Right atrium auricular region (tissue), 2 donors: ENCODE data around the gene LMAN2. TPM values are rescaled to one million over a fixed set of nuclear protein-coding genes. Genes with fewer than 3 reads are reported as not detected.
A peak's percentile ranks its signal among the peaks of the same experiment; 100 is the strongest.
"Not testable (repeated sequence)": the region's sequence is repeated elsewhere in the genome, so short reads cannot be mapped to it uniquely, and the experiment has no call there.

Experiments used
- DNase-seq: peaks from one replicate; pipeline ENCODE4 v3.0.0-alpha.2; 2019; ENCODE audit warnings: low spot score
- H3K27ac ChIP-seq, 2 donors: fragments of 200-600 bp; sonication (generic); 1 replicate in 1 of 2; 2 replicates in 1 of 2; pipeline ENCODE4 v1.5.1; 2016 to 2019
- H3K27me3 ChIP-seq, 2 donors: fragments of 200-600 bp; sonication (generic); one replicate each; pipeline versions ENCODE4 v1.5.1 to v1.6.0; 2017 to 2019
- H3K36me3 ChIP-seq: fragments of 200-600 bp; sonication (generic); one replicate; pipeline ENCODE4 v1.5.1; 2016
- H3K4me1 ChIP-seq, 2 donors: fragments of 200-600 bp; sonication (generic); one replicate each; pipeline versions ENCODE4 v1.5.1 to v1.6.0; 2017 to 2019
- H3K4me3 ChIP-seq, 2 donors: fragments of 200-600 bp; sonication (generic); 1 replicate in 1 of 2; 2 replicates in 1 of 2; pipeline ENCODE4 v1.5.1; 2017 to 2019; ENCODE audit warnings: mild to moderate bottlenecking in 1 of 2, moderate library complexity in 1 of 2
- H3K9me3 ChIP-seq, 2 donors: fragments of 200-600 bp; sonication (generic); one replicate each; pipeline ENCODE4 v1.5.1; 2019
- total RNA-seq, 2 donors: library from RNA; depleted of rRNA; stranded (reverse); fragments of >200 nt; gene quantifications; one replicate each; pipeline ENCODE4 v1.1.0, GENCODE V29; 2016
- TF ChIP-seq, protein P1 (sequence below), 2 donors: fragments of 200-600 bp; sonication (generic); IDR thresholded peaks; one replicate each; pipeline ENCODE4 v1.5.1; 2019; ENCODE audit warnings: antibody characterized with exemption in 2 of 2

Gene LMAN2
- total RNA-seq, 2 donors from 2014 or later: 128 to 134 TPM

DNA sequence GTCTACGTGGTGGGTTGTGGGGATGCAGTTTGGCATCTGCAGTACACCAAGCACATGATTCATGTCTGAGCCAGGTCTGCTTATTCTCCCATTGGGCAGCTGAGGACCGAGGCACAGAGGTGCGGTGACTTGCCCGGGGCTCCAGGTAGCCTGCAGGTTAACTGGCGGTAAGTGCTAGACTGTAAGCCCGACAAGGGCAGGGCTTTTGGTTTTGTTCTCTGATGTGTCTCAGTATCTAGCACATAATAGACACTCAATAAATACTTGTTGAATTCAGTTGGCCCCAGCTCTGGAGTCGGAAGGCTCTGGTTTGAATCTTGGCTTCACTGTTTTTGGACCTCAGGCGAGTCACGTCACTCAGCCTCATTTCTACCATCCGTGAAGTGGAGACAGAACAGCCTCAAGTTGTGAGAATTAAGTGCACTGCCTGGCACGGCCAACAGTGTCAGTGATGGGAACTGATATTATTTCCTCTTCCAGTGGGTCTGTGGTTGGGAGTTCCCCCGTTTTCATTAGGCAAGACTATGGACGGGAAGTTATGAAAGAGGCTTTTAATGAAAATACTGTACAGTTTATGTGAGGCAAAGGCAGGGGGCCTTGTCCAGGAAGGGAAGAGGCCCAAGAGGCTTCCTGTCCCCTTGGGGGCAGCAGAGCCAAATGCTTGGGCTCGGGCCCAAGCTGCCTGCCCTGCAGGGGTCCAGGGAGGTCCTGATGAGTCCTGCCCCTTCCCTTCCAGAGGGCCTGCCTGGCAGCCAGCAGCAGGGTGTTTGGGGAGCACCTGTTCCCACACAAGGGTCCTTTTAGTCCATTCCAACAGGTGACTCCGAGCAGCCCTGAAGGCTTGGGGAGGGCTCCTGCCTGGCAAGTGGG is 44.6 kb downstream of the LMAN2 start:
- peaks cover 14% of the 10 kb centered on the region for H3K36me3 ChIP-seq
- peak; percentile 62 for DNase-seq
- no peaks in the 10 kb centered on the region for H3K9me3 ChIP-seq
- H3K4me3 ChIP-seq: no peak overlapping the region
- H3K27ac ChIP-seq: no peak overlapping the region
- H3K27me3 ChIP-seq: no peaks in the 10 kb centered on the region
- TF ChIP-seq, protein P1, sequence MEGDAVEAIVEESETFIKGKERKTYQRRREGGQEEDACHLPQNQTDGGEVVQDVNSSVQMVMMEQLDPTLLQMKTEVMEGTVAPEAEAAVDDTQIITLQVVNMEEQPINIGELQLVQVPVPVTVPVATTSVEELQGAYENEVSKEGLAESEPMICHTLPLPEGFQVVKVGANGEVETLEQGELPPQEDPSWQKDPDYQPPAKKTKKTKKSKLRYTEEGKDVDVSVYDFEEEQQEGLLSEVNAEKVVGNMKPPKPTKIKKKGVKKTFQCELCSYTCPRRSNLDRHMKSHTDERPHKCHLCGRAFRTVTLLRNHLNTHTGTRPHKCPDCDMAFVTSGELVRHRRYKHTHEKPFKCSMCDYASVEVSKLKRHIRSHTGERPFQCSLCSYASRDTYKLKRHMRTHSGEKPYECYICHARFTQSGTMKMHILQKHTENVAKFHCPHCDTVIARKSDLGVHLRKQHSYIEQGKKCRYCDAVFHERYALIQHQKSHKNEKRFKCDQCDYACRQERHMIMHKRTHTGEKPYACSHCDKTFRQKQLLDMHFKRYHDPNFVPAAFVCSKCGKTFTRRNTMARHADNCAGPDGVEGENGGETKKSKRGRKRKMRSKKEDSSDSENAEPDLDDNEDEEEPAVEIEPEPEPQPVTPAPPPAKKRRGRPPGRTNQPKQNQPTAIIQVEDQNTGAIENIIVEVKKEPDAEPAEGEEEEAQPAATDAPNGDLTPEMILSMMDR (IDR thresholded peaks at IDR 0.05): no peak
- peaks cover 0 to 44% of the 10 kb centered on the region in 2 donors for H3K4me1 ChIP-seq

DNA sequence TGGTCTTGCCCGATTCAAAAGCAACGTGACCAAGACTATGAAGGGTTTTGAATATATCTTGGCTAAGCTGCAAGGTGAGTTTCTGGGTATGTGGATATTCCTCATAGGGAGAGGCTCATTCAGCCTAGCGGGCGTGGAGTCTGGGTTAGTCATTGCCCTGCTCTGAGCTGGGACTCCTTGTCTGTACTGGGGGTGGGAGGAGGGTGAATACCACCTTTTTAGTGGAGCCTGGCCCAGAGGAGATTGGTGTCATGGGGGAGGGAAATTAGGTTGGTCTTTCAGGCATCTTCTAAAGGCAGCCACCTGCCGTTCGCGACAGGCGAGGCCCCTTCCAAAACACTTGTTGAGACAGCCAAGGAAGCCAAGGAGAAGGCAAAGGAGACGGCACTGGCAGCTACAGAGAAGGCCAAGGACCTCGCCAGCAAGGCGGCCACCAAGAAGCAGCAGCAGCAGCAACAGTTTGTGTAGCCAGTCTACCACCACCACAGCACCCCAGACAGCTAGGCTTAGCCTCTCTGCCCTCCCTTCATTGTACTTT is 45.3 kb downstream of the LMAN2 start:
- peaks cover 14% of the 10 kb centered on the region for H3K36me3 ChIP-seq
- H3K4me3 ChIP-seq, H3K27me3 ChIP-seq, H3K9me3 ChIP-seq, H3K27ac ChIP-seq: not testable (repeated sequence)
- DNase-seq: peak; percentile 36
- peaks cover 0 to 44% of the 10 kb centered on the region in 2 donors for H3K4me1 ChIP-seq

DNA sequence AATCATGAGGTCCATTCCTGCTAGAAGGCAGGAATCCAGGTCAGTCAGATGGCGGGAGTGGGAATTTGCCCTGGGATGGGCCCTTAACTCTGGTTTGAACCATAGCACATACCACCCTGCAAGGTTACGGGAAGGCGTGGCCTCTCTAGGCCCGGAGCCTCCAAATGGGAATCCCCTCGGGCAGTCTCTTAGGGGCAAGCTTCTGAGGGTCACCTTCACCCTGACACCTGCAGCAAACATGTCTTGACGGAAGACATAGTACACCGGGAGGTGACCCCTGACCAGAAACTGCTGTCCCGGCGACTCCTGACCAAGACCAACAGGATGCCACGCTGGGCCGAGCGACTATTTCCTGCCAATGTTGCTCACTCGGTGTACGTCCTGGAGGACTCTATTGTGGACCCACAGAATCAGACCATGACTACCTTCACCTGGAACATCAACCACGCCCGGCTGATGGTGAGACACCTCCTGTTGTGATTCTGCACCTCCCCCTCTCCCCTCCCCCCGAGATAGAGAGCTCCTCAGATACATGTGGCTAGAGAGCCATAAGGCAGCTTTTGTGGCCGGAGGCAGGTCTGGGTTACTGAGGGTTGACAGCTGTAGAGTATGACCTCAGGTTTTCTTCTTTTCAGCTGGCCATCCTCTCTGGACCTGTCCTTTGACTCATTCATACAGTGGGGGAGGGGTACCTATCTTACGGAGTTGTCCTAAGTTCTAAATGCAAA is 46.9 kb downstream of the LMAN2 start:
- TF ChIP-seq, protein P1 (IDR thresholded peaks at IDR 0.05): no peak
- Histone ChIP-seq H3K27me3 (no peaks in the 10 kb centered on the region), H3K36me3 (peaks cover 14% of the 10 kb centered on the region), H3K4me3 (peak overlapping the region; percentile 90 to 96), H3K9me3 (no peaks in the 10 kb centered on the region), H3K27ac (peak overlapping the region in 1 of 2 donors; percentile 85), H3K4me1 (peaks cover 0 to 51% of the 10 kb centered on the region in 2 donors)
- DNase-seq: peak; percentile 50

DNA sequence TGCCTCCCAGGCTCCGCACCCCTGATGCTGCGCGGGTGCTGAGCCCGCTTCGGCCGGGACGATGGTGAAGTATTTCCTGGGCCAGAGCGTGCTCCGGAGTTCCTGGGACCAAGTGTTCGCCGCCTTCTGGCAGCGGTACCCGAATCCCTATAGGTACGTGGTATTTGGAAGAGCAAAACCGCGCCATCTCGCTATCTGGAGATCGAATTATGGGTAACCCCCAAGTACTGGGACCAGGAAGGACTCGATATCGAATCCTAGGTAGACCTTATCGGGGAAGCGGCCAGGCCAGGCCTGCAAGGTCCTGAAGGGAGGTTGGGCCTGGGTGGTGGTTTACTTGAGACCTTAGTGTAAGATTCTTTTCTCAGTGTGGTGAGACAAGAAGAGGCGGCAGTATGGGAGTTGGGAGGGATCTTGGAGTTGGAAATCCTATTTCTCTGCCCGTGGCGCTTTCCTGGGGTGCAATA is 47.5 kb downstream of the LMAN2 start:
- DNase-seq: no peak
- H3K36me3 ChIP-seq: peaks cover 14% of the 10 kb centered on the region
- H3K4me3 ChIP-seq: peak overlapping the region; percentile 90 to 96
- no peaks in the 10 kb centered on the region for H3K27me3 ChIP-seq
- peak overlapping the region; percentile 85 for H3K27ac ChIP-seq
- TF ChIP-seq, protein P1 (IDR thresholded peaks at IDR 0.05): no peak
- H3K9me3 ChIP-seq: no peaks in the 10 kb centered on the region
- peaks cover 0 to 53% of the 10 kb centered on the region in 2 donors for H3K4me1 ChIP-seq

DNA sequence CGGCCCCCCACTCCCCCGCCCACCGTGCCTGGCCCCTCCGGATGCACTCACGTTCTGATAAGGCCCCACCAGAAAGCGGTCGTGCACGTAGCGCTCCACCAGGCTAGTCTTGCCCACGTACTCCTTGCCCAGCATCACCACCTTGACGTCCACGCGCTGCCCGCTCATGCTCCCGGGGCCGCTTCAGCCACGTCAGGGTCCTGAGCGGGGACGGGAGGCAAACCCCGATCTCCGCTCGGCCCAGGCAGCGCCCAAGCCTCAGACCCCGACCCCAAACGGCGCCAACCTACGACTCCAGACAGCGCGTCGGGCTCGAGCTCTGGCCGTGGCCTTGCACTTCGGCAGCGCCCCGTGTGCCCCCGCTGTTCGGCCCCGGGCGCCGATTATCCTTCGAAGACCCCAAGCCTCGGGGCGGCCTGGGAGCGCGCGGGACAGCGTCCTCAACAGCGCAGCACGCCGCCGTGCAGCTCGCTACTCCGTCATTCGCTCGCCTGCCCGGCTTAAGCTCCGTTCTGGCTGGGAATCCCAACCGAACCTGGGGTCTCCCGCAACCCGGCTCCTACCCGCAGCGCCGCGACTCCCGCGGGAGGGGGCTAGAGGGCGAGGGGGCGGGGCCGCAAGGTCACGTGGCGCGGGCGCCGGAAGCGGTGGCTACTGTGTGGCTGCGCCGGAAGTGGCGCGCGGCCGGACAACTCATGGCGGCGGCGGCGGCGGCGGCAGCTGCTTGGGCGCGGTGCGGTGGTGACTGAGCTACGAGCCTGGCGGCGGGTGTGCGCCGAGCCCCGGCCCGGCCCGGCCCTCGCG is 48.1 kb downstream of the LMAN2 start, which contains the start of the genes PRELID1 and RAB24:
Gene PRELID1 (plus strand): TSS at position 679 of the 804 bp plus-strand sequence. CDS start 187 bp downstream, outside the sequence.
Gene RAB24 (minus strand): TSS at position 599 of the 804 bp plus-strand sequence. CDS start 431 bp downstream, at position 168.
- Histone ChIP-seq H3K27me3 (no peaks in the 10 kb centered on the region), H3K4me3 (peak within 1 kb of the TSS; percentile 90 to 96), H3K36me3 (peaks cover 14% of the 10 kb centered on the region), H3K27ac (peak within 1 kb of the TSS; percentile 85), H3K4me1 (peaks cover 0 to 53% of the 10 kb centered on the region in 2 donors), H3K9me3 (no peaks in the 10 kb centered on the region)
- peak; percentile 87 for DNase-seq
- TF ChIP-seq, protein P1 (IDR thresholded peaks at IDR 0.05): peak; percentile 26 to 54
